ENCODE data around the gene PIM1. TPM values are rescaled to one million over a fixed set of nuclear protein-coding genes. Genes with fewer than 3 reads are reported as not detected.

Gene PIM1
- total and polyA plus RNA-seq, 9 of the 15 experiments (the other 6 are each of a cell fraction or from before 2014, with no cell fraction given) = 19.0 to 789 (median 212) TPM

DNA sequence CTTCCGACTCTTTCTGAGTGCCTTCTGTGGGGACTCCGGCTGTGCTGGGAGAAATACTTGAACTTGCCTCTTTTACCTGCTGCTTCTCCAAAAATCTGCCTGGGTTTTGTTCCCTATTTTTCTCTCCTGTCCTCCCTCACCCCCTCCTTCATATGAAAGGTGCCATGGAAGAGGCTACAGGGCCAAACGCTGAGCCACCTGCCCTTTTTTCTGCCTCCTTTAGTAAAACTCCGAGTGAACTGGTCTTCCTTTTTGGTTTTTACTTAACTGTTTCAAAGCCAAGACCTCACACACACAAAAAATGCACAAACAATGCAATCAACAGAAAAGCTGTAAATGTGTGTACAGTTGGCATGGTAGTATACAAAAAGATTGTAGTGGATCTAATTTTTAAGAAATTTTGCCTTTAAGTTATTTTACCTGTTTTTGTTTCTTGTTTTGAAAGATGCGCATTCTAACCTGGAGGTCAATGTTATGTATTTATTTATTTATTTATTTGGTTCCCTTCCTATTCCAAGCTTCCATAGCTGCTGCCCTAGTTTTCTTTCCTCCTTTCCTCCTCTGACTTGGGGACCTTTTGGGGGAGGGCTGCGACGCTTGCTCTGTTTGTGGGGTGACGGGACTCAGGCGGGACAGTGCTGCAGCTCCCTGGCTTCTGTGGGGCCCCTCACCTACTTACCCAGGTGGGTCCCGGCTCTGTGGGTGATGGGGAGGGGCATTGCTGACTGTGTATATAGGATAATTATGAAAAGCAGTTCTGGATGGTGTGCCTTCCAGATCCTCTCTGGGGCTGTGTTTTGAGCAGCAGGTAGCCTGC is 4.8 kb downstream of the PIM1 start (continued):
- TF ChIP-seq SMARCB1 (IDR thresholded peaks at IDR 0.05; ENCODE audit: insufficient read length, low read depth) (no peak), CCNT2 (IDR thresholded peaks at IDR 0.05; ENCODE audit: borderline replicate concordance, extremely low read depth, insufficient read length, low read depth, low read length) (peak; percentile 44), SMARCE1 (IDR thresholded peaks at IDR 0.05) (no peak), DDX20 (tag; IDR thresholded peaks at IDR 0.05; ENCODE audit: low read depth) (no peak), KLF13 (tag; IDR thresholded peaks at IDR 0.05; ENCODE audit: borderline replicate concordance, low read depth) (no peak), CC2D1A (IDR thresholded peaks at IDR 0.05) (no peak), GATAD2B (IDR thresholded peaks at IDR 0.05; ENCODE audit: borderline replicate concordance) (no peak), GTF2E2 (tag; IDR thresholded peaks at IDR 0.05) (0 out of 2 replicates have a peak, but pooled peaks have one; percentile 46), ERF (CRISPR knock-in tag; IDR thresholded peaks at IDR 0.05) (0 out of 2 replicates have a peak, but pooled peaks have one; percentile 31), SUPT5H (IDR thresholded peaks at IDR 0.05) (peak; percentile 55), KHSRP (IDR thresholded peaks at IDR 0.05) (no peak), ARHGAP35 (IDR thresholded peaks at IDR 0.05; ENCODE audit: partially characterized antibody) (peak; percentile 24), DIDO1 (tag; IDR thresholded peaks at IDR 0.05; ENCODE audit: low read depth) (no peak)
- TF ChIP-seq, protein P1, sequence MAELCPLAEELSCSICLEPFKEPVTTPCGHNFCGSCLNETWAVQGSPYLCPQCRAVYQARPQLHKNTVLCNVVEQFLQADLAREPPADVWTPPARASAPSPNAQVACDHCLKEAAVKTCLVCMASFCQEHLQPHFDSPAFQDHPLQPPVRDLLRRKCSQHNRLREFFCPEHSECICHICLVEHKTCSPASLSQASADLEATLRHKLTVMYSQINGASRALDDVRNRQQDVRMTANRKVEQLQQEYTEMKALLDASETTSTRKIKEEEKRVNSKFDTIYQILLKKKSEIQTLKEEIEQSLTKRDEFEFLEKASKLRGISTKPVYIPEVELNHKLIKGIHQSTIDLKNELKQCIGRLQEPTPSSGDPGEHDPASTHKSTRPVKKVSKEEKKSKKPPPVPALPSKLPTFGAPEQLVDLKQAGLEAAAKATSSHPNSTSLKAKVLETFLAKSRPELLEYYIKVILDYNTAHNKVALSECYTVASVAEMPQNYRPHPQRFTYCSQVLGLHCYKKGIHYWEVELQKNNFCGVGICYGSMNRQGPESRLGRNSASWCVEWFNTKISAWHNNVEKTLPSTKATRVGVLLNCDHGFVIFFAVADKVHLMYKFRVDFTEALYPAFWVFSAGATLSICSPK (IDR thresholded peaks at IDR 0.05; ENCODE audit: borderline replicate concordance) = no peak
- TF ChIP-seq, protein P2, sequence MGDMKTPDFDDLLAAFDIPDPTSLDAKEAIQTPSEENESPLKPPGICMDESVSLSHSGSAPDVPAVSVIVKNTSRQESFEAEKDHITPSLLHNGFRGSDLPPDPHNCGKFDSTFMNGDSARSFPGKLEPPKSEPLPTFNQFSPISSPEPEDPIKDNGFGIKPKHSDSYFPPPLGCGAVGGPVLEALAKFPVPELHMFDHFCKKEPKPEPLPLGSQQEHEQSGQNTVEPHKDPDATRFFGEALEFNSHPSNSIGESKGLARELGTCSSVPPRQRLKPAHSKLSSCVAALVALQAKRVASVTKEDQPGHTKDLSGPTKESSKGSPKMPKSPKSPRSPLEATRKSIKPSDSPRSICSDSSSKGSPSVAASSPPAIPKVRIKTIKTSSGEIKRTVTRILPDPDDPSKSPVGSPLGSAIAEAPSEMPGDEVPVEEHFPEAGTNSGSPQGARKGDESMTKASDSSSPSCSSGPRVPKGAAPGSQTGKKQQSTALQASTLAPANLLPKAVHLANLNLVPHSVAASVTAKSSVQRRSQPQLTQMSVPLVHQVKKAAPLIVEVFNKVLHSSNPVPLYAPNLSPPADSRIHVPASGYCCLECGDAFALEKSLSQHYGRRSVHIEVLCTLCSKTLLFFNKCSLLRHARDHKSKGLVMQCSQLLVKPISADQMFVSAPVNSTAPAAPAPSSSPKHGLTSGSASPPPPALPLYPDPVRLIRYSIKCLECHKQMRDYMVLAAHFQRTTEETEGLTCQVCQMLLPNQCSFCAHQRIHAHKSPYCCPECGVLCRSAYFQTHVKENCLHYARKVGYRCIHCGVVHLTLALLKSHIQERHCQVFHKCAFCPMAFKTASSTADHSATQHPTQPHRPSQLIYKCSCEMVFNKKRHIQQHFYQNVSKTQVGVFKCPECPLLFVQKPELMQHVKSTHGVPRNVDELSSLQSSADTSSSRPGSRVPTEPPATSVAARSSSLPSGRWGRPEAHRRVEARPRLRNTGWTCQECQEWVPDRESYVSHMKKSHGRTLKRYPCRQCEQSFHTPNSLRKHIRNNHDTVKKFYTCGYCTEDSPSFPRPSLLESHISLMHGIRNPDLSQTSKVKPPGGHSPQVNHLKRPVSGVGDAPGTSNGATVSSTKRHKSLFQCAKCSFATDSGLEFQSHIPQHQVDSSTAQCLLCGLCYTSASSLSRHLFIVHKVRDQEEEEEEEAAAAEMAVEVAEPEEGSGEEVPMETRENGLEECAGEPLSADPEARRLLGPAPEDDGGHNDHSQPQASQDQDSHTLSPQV (IDR thresholded peaks at IDR 0.05) = no peak
- TF ChIP-seq, protein P3, sequence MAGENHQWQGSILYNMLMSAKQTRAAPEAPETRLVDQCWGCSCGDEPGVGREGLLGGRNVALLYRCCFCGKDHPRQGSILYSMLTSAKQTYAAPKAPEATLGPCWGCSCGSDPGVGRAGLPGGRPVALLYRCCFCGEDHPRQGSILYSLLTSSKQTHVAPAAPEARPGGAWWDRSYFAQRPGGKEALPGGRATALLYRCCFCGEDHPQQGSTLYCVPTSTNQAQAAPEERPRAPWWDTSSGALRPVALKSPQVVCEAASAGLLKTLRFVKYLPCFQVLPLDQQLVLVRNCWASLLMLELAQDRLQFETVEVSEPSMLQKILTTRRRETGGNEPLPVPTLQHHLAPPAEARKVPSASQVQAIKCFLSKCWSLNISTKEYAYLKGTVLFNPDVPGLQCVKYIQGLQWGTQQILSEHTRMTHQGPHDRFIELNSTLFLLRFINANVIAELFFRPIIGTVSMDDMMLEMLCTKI (IDR thresholded peaks at IDR 0.05; ENCODE audit: partially characterized antibody) = no peak
- TF ChIP-seq, protein P4, sequence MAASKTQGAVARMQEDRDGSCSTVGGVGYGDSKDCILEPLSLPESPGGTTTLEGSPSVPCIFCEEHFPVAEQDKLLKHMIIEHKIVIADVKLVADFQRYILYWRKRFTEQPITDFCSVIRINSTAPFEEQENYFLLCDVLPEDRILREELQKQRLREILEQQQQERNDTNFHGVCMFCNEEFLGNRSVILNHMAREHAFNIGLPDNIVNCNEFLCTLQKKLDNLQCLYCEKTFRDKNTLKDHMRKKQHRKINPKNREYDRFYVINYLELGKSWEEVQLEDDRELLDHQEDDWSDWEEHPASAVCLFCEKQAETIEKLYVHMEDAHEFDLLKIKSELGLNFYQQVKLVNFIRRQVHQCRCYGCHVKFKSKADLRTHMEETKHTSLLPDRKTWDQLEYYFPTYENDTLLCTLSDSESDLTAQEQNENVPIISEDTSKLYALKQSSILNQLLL (CRISPR knock-in tag; IDR thresholded peaks at IDR 0.05; ENCODE audit: borderline replicate concordance) = no peak
